GM12878 (cell line): ENCODE measurements around the gene LRRN2. TPM values are rescaled to one million over a fixed set of nuclear protein-coding genes. Genes with fewer than 3 reads are reported as not detected.

ENCODE experiments used
- ATAC-seq: fragments of 200-7000 bp; cut with Tn5 transposase; 3 replicates; pipeline ENCODE4 v1.9.1; 2020; ENCODE audit warnings: mild to moderate bottlenecking, moderate library complexity
- BruUV-seq: library from RNA; stranded (reverse); fragments of 400-500 nt; replicated peaks from 2 replicates; lab custom pipeline; 2021; lab: Mats Ljungman, UMichigan
- CTCF ChIA-PET: fragments of 300-600 bp; sonication (Branson Sonifier 250); formaldehyde crosslinking; extraction: SDS; loops from one replicate; lab custom pipeline; 2021; ENCODE audit warnings: inconsistent platforms; lab: Yijun Ruan, JAX
- POLR2A ChIA-PET: fragments of 350-600 bp; formaldehyde crosslinking; extraction: SDS; loops from one replicate; lab custom pipeline; 2021; ENCODE audit warnings: inconsistent platforms; lab: Charles Lee
- RAD21 ChIA-PET: fragments of 300-600 bp; sonication (Branson Sonifier 250); formaldehyde crosslinking; loops from one replicate; lab custom pipeline; 2023; ENCODE audit warnings: antibody characterized with exemption; ENCODE audit not compliant: unreplicated experiment; lab: Charles Lee
- SMC1A ChIA-PET: fragments of 300-600 bp; sonication (Branson Sonifier 250); formaldehyde crosslinking; loops from one replicate; lab custom pipeline; 2023; ENCODE audit not compliant: unreplicated experiment, uncharacterized antibody; lab: Charles Lee
- DNase-seq: peaks from one replicate; pipeline ENCODE4 v3.0.0-alpha.2; 2011; ENCODE audit warnings: low read depth, low spot score
- FAIRE-seq: peaks from 3 replicates; lab custom pipeline; 2011; peaks lifted over from hg19 to GRCh38; lab: Jason Lieb, UNC
- H2AFZ ChIP-seq: 2 replicates; pipeline ENCODE4 v1.6.0; 2011; ENCODE audit warnings: low read depth, low read length, control low read depth; ENCODE audit not compliant: control insufficient read depth
- H3K27ac ChIP-seq: 2 replicates; pipeline ENCODE4 v1.5.1; 2011; ENCODE audit warnings: control low read depth; ENCODE audit not compliant: control insufficient read depth, insufficient read depth
- H3K27me3 ChIP-seq, 2 experiments: replicated peaks in 1 of 2; 2 replicates each; pipeline versions ENCODE4 v1.6.0 to v1.6.1; 2011; ENCODE audit warnings: low read length in 1 of 2; ENCODE audit not compliant: control insufficient read depth in 2 of 2, insufficient read depth in 2 of 2
- H3K36me3 ChIP-seq, 2 experiments: 2 replicates each; pipeline ENCODE4 v1.5.1; 2011; ENCODE audit warnings: low read length in 1 of 2; ENCODE audit not compliant: control insufficient read depth in 2 of 2, insufficient read depth in 2 of 2
- H3K4me1 ChIP-seq: 2 replicates; pipeline ENCODE4 v1.6.1; 2011; ENCODE audit warnings: mild to moderate bottlenecking, low read length, moderate library complexity, mixed read lengths; ENCODE audit not compliant: control insufficient read depth, insufficient read depth
- H3K4me2 ChIP-seq: 2 replicates; pipeline ENCODE4 v1.6.0; 2011; ENCODE audit warnings: control low read depth; ENCODE audit not compliant: control insufficient read depth, insufficient read depth
- H3K4me3 ChIP-seq: fragments of 200-600 bp; sonication (generic); 2 replicates; pipeline ENCODE4 v1.5.1; 2016
- H3K79me2 ChIP-seq: 2 replicates; pipeline ENCODE4 v1.6.0; 2011; ENCODE audit warnings: low read length; ENCODE audit not compliant: control insufficient read depth, insufficient read depth
- H3K9ac ChIP-seq: 2 replicates; pipeline ENCODE4 v1.8.0; 2011; ENCODE audit warnings: low read length, control low read depth, mixed read lengths; ENCODE audit not compliant: control insufficient read depth, insufficient read depth
- H3K9me3 ChIP-seq: replicated peaks from 3 replicates; pipeline ENCODE4 v1.5.1; 2011; ENCODE audit warnings: mild to moderate bottlenecking, low read length; ENCODE audit not compliant: control insufficient read depth, insufficient read depth
- H4K20me1 ChIP-seq: 2 replicates; pipeline ENCODE4 v1.6.0; 2011; ENCODE audit not compliant: control insufficient read depth, insufficient read depth
- CHD4 ChIP-seq: fragments of 200-600 bp; sonication (generic); IDR thresholded peaks from 2 replicates; pipeline ENCODE4 v1.6.1; 2016; ENCODE audit warnings: mild to moderate bottlenecking
- FOS ChIP-seq: IDR thresholded peaks from 3 replicates; pipeline ENCODE4 v1.6.1; 2011; ENCODE audit warnings: borderline replicate concordance; ENCODE audit not compliant: insufficient read length; ENCODE audit errors: extremely low read depth
- IKZF1 ChIP-seq: fragments of 450-650 bp; conservative IDR thresholded peaks from 2 replicates; pipeline ENCODE4 v1.6.1; 2017; ENCODE audit warnings: antibody characterized with exemption, mild to moderate bottlenecking
- MEF2A ChIP-seq: IDR thresholded peaks from 2 replicates; pipeline ENCODE4 v1.6.1; 2011; ENCODE audit warnings: low read depth, mild to moderate bottlenecking, low read length, moderate library complexity; ENCODE audit not compliant: insufficient read depth
- MEF2B ChIP-seq: fragments of 450-650 bp; IDR thresholded peaks from 2 replicates; pipeline ENCODE4 v1.6.1; 2018; ENCODE audit warnings: mild to moderate bottlenecking, moderate library complexity; ENCODE audit not compliant: partially characterized antibody, poor library complexity, severe bottlenecking
- NFYB ChIP-seq: IDR thresholded peaks from 2 replicates; pipeline ENCODE4 v1.6.1; 2011; ENCODE audit warnings: low read depth, mild to moderate bottlenecking, low read length, improper control_type of control experiment, moderate library complexity; ENCODE audit not compliant: insufficient read depth
- NKRF ChIP-seq: fragments of 450-650 bp; conservative IDR thresholded peaks from 2 replicates; pipeline ENCODE4 v1.6.1; 2017; ENCODE audit warnings: mild to moderate bottlenecking, moderate library complexity
- NRF1 ChIP-seq: conservative IDR thresholded peaks from 2 replicates; pipeline ENCODE4 v1.6.1; 2011; ENCODE audit warnings: mild to moderate bottlenecking, low read depth, low read length, improper control_type of control experiment
- PAX8 ChIP-seq: fragments of 450-650 bp; IDR thresholded peaks from 2 replicates; pipeline ENCODE4 v1.6.1; 2017; ENCODE audit warnings: mild to moderate bottlenecking, moderate library complexity
- SIX5 ChIP-seq: IDR thresholded peaks from 2 replicates; pipeline ENCODE4 v1.6.1; 2011; ENCODE audit warnings: mild to moderate bottlenecking, low read depth, low read length, moderate library complexity; ENCODE audit not compliant: severe bottlenecking
- SMAD5 ChIP-seq: IDR thresholded peaks from 2 replicates; pipeline ENCODE4 v1.6.1; 2016; ENCODE audit warnings: antibody characterized with exemption, low read depth
- SMARCA5 ChIP-seq: fragments of 450-650 bp; IDR thresholded peaks from 2 replicates; pipeline ENCODE4 v1.6.1; 2017; ENCODE audit warnings: mild to moderate bottlenecking
- TARDBP ChIP-seq: IDR thresholded peaks from 2 replicates; pipeline ENCODE4 v1.6.1; 2016; ENCODE audit warnings: borderline replicate concordance
- TBL1XR1 ChIP-seq: IDR thresholded peaks from 2 replicates; pipeline ENCODE4 v1.6.1; 2012; ENCODE audit warnings: low read depth, low read length, improper control_type of control experiment
- TCF3 ChIP-seq: IDR thresholded peaks from 2 replicates; pipeline ENCODE4 v1.6.1; 2012; ENCODE audit warnings: low read depth, mild to moderate bottlenecking, low read length, borderline replicate concordance; ENCODE audit not compliant: insufficient read depth
- YY1 ChIP-seq: IDR thresholded peaks from 2 replicates; pipeline ENCODE4 v1.6.1; 2011; ENCODE audit warnings: low read depth, mild to moderate bottlenecking, low read length
- WGBS: methylation state at CpG from one replicate; pipeline ENCODE4 v1.1.6; 2016; ENCODE audit warnings: low lambda C conversion rate; ENCODE audit not compliant: insufficient replicate concordance, insufficient coverage; ENCODE audit errors: missing lambda C conversion rate; 5-methylcytosine and 5-hydroxymethylcytosine counted together
- in situ Hi-C: fragments of 300-500 bp; cut with MboI; formaldehyde crosslinking; loops from 9 replicates; pipeline ENCODE4 v1.14.3; 2018; ENCODE audit warnings: mixed read lengths
- intact Hi-C: fragments of 100-400 bp; cut with micrococcal nuclease; formaldehyde crosslinking; loops from one replicate; pipeline ENCODE4 v1.14.2; 2022; ENCODE audit not compliant: unreplicated experiment
- polyA plus RNA-seq, 11 experiments: library from polyadenylated mRNA; depleted of rRNA in 4 of 11; unstranded in 6 of 11; stranded (reverse) in 5 of 11; fragments of >200 nt; fragmentation: Nextera tagmentation in 4 of 11; fragmentation: Illumina TruSeq in 1 of 11; extraction: Ambion mirVana in 4 of 11; extraction: Trizol in 1 of 11; gene quantifications; 1 replicate in 1 of 11; 2 replicates in 10 of 11; pipeline versions ENCODE4 v1.2.1 to v1.2.3, GENCODE V29; 2011 to 2016; ENCODE audit warnings: inconsistent platforms in 2 of 11, missing spikeins in 2 of 11, low read depth in 1 of 11
- total RNA-seq, 4 experiments: library from RNA; depleted of rRNA in 3 of 4; stranded (reverse); fragments of >200 nt in 3 of 4; fragmentation: Illumina TruSeq in 1 of 4; extraction: Trizol in 1 of 4; gene quantifications; 2 replicates each; pipeline versions ENCODE4 v1.2.1 to v1.2.3, GENCODE V29; 2013 to 2021
- TF ChIP-seq, protein P1 (sequence below): IDR thresholded peaks from 2 replicates; pipeline ENCODE4 v1.6.1; 2011; ENCODE audit warnings: low read depth, mild to moderate bottlenecking, low read length, moderate library complexity, borderline replicate concordance; ENCODE audit errors: extremely low read depth
- TF ChIP-seq, protein P2 (sequence below): fragments of 450-650 bp; formaldehyde crosslinking; IDR thresholded peaks from 2 replicates; pipeline ENCODE4 v1.4.0; 2020; ENCODE audit warnings: mild to moderate bottlenecking, moderate library complexity

The LRRN2 gene
- total and polyA plus RNA-seq, 10 of the 15 experiments (the other 5 are each of a cell fraction or from before 2014, with no cell fraction given): not detected

DNA sequence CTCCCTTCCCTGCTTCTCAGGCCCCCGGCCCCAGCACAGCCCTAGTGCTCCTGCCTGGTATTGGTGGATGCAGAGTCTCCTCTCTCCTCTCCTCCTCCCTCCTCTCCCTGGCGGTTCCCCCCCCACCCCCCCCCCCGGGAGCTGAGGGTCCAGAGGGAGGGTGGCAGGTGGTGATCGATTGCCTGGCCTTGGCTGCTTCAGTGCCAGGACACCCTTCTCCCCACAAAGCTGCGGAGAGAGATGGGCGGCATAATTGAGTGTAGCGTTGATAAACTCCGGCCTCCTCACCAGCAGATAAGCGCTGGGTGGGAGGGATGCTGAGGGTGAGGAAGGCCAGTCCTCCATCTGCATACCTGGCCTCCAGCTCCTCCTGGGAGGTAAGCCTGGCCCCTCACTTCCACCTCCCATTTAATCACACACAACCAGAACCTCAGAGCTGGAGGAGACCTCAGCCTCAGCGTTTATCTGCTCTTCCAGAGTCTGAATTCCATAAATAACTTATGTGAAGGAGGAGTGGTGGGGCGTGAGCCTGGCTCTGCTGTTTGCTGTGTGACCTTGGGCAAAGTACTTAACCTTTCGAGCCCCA, 60.8 kb downstream of the LRRN2 start:
- in situ Hi-C loops (no loop called here), intact Hi-C loops (no loop called here)
- Histone ChIP-seq H3K4me3 (no peak overlapping the region), H3K79me2 (no peaks in the 10 kb centered on the region), H2AFZ (no peak overlapping the region), H3K27ac (no peak overlapping the region), H4K20me1 (no peaks in the 10 kb centered on the region), H3K9me3 (no peaks in the 10 kb centered on the region), H3K4me1 (no peaks in the 10 kb centered on the region), H3K27me3 (no peaks in the 10 kb centered on the region; a peak in 1 of 4 replicates), H3K36me3 (no peaks in the 10 kb centered on the region), H3K9ac (no peak overlapping the region), H3K4me2 (no peak overlapping the region)
- ChIA-PET RAD21 (interaction anchor here (1.5 kb wide), 1 partner anchor 50 kb away, joined by 3 read pairs; no protein-coding TSS in a partner anchor), CTCF (interaction anchor here (0.6 to 2.6 kb wide), 3 partner anchors 59 to 197 kb away, joined by 3 to 17 read pairs (median 3); no protein-coding TSS in a partner anchor), SMC1A (no interaction called here), POLR2A (no interaction called here)
- 60% methylated on average over 9 of the region's 12 CpGs for WGBS
- FAIRE-seq (no peak), DNase-seq (no peak), ATAC-seq (no peak)
- no TSS peak for BruUV-seq
- TF ChIP-seq SMAD5 (no peak), PAX8 (no peak), NFYB (no peak), SMARCA5 (no peak), NRF1 (no peak), CHD4 (no peak), SIX5 (no peak), TCF3 (no peak), MEF2A (no peak), NKRF (no peak), FOS (no peak), TBL1XR1 (no peak), IKZF1 (no peak), MEF2B (no peak), YY1 (no peak), TARDBP (no peak)
- TF ChIP-seq, protein P1, sequence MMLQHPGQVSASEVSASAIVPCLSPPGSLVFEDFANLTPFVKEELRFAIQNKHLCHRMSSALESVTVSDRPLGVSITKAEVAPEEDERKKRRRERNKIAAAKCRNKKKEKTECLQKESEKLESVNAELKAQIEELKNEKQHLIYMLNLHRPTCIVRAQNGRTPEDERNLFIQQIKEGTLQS: no peak
- TF ChIP-seq, protein P2, sequence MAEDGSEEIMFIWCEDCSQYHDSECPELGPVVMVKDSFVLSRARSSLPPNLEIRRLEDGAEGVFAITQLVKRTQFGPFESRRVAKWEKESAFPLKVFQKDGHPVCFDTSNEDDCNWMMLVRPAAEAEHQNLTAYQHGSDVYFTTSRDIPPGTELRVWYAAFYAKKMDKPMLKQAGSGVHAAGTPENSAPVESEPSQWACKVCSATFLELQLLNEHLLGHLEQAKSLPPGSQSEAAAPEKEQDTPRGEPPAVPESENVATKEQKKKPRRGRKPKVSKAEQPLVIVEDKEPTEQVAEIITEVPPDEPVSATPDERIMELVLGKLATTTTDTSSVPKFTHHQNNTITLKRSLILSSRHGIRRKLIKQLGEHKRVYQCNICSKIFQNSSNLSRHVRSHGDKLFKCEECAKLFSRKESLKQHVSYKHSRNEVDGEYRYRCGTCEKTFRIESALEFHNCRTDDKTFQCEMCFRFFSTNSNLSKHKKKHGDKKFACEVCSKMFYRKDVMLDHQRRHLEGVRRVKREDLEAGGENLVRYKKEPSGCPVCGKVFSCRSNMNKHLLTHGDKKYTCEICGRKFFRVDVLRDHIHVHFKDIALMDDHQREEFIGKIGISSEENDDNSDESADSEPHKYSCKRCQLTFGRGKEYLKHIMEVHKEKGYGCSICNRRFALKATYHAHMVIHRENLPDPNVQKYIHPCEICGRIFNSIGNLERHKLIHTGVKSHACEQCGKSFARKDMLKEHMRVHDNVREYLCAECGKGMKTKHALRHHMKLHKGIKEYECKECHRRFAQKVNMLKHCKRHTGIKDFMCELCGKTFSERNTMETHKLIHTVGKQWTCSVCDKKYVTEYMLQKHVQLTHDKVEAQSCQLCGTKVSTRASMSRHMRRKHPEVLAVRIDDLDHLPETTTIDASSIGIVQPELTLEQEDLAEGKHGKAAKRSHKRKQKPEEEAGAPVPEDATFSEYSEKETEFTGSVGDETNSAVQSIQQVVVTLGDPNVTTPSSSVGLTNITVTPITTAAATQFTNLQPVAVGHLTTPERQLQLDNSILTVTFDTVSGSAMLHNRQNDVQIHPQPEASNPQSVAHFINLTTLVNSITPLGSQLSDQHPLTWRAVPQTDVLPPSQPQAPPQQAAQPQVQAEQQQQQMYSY: no peak
